Adrenal gland (tissue), 12 donors: ENCODE measurements around the gene CCDC85C. TPM values are rescaled to one million over a fixed set of nuclear protein-coding genes. Genes with fewer than 3 reads are reported as not detected.

Experiments used
- DNase-seq, 7 donors: peaks; one replicate each; pipeline ENCODE4 v3.0.0-alpha.2; 2019 to 2020
- H3K27ac ChIP-seq, 5 donors: fragments of 200-600 bp; sonication (generic) in 4 of 5; 1 replicate in 3 of 5; 2 replicates in 2 of 5; pipeline versions ENCODE4 v1.5.1 to v1.8.0; 2016 to 2020; ENCODE audit warnings: mild to moderate bottlenecking in 1 of 5
- H3K27me3 ChIP-seq: fragments of 200-600 bp; 2 replicates; pipeline ENCODE4 v1.8.0; 2021
- H3K36me3 ChIP-seq, 2 donors: fragments of 200-600 bp; replicated peaks in 1 of 2; 1 replicate in 1 of 2; 2 replicates in 1 of 2; pipeline versions ENCODE4 v1.5.1 to v1.8.0; 2018 to 2022
- H3K4me1 ChIP-seq, 2 donors: fragments of 200-600 bp; replicated peaks in 1 of 2; 1 replicate in 1 of 2; 2 replicates in 1 of 2; pipeline versions ENCODE4 v1.5.1 to v1.8.0; 2018 to 2021
- H3K4me3 ChIP-seq, 4 donors: fragments of 200-600 bp; sonication (generic) in 3 of 4; one replicate each; pipeline ENCODE4 v1.5.1; 2016 to 2018
- H3K9me3 ChIP-seq, 3 donors: fragments of 200-600 bp; sonication (generic) in 1 of 3; replicated peaks in 1 of 3; 1 replicate in 2 of 3; 2 replicates in 1 of 3; pipeline versions ENCODE4 v1.5.1 to v1.8.0; 2016 to 2021
- POLR2A ChIP-seq, 2 donors: fragments of 450-650 bp; IDR thresholded peaks; one replicate each; pipeline ENCODE4 v1.6.1; 2017; ENCODE audit warnings: antibody characterized with exemption in 2 of 2, mild to moderate bottlenecking in 2 of 2, moderate library complexity in 1 of 2
- WGBS, 4 donors: extraction: QIAGEN DNeasy Blood & Tissue Kit in 2 of 4; methylation state at CpG; one replicate each; pipeline versions ENCODE4 v1.1.5 to v1.1.7; 2013 to 2017; 5-methylcytosine and 5-hydroxymethylcytosine counted together
- intact Hi-C, 2 donors: fragments of 100-400 bp; cut with DNase I; formaldehyde crosslinking; loops; one replicate each; pipeline versions ENCODE4 v1.14.1 to v1.15.0; 2022 to 2023
- polyA plus RNA-seq, 3 donors: library from polyadenylated mRNA; stranded (reverse); fragments of 200-250 nt in 2 of 3; fragments of 350-450 nt in 1 of 3; fragmentation: Illumina TruSeq in 1 of 3; extraction: RNeasy Lipid Tissue Mini Kit (QIAGEN cat#74804) in 1 of 3; gene quantifications; one replicate each; pipeline ENCODE4 v1.2.3, GENCODE V29; 2013 to 2014
- small RNA-seq, 2 donors: library from RNA; depleted of rRNA; stranded (forward); fragments of <200 nt; gene quantifications; one replicate each; pipeline ENCODE3, GENCODE V24; 2016
- total RNA-seq, 9 donors: library from RNA; depleted of rRNA in 4 of 9; stranded (reverse); fragments of >200 nt in 4 of 9; fragments of 120-200 nt in 1 of 9; fragmentation: NEBNext Ultra II Directional in 1 of 9; extraction: Animal tissue kit (Norgen Biotek cat#: 25700) in 1 of 9; gene quantifications; one replicate each; pipeline versions ENCODE4 v1.1.0 to v1.2.4, GENCODE V29; 2013 to 2023
- TF ChIP-seq, protein P1 (sequence below), 6 experiments: fragments of 450-650 bp in 4 of 6; fragments of 200-600 bp in 2 of 6; sonication (generic) in 1 of 6; IDR thresholded peaks; 1 replicate in 5 of 6; 2 replicates in 1 of 6; pipeline versions ENCODE4 v1.5.1 to v1.8.0; 2016 to 2021; ENCODE audit warnings: antibody characterized with exemption in 6 of 6, mild to moderate bottlenecking in 2 of 6, moderate library complexity in 1 of 6
- donor health status: healthy with polysubstance abuse.
- donor health status: Bipolar disorder and iron deficiency.
- donor health status: DM: yes; HTN: yes; CAD: no.
- donor health status: DM: no; HTN: no; CAD: no.
- donor health status: DM: no; HTN: no; CAD: no.
- donor health status: DM: yes; HTN: yes; CAD: no.

Gene CCDC85C
- total and polyA plus RNA-seq, 12 donors: 4.2 to 59.0 (median 37.9) TPM

DNA sequence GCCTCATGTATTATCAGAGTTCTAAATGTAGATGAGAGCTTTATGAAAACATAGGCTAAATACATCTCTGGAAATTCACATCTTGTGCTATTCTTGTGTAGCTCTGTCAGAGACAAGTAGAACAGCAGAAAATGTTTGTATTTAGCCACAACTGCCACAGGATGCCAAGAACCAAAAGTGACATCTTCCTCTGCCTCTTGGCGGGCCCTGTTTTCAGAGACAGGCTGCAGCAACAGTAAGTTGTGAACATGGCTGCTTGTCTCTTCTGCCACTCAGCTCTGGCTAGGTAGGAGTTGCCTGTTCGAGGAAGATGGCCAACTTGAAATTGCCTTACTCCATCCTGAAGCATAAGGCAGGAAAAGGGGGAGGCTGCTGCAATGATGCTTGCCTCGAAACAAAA, 153.7 kb downstream of the CCDC85C start:
- Histone ChIP-seq H3K27me3 (no peaks in the 10 kb centered on the region), H3K9me3 (no peaks in the 10 kb centered on the region), H3K27ac (no peak overlapping the region), H3K4me1 (no peaks in the 10 kb centered on the region), H3K4me3 (no peak overlapping the region), H3K36me3 (peaks cover 0 to 19% of the 10 kb centered on the region in 2 donors)
- no peak for TF ChIP-seq POLR2A (IDR thresholded peaks at IDR 0.05)
- TF ChIP-seq, protein P1, sequence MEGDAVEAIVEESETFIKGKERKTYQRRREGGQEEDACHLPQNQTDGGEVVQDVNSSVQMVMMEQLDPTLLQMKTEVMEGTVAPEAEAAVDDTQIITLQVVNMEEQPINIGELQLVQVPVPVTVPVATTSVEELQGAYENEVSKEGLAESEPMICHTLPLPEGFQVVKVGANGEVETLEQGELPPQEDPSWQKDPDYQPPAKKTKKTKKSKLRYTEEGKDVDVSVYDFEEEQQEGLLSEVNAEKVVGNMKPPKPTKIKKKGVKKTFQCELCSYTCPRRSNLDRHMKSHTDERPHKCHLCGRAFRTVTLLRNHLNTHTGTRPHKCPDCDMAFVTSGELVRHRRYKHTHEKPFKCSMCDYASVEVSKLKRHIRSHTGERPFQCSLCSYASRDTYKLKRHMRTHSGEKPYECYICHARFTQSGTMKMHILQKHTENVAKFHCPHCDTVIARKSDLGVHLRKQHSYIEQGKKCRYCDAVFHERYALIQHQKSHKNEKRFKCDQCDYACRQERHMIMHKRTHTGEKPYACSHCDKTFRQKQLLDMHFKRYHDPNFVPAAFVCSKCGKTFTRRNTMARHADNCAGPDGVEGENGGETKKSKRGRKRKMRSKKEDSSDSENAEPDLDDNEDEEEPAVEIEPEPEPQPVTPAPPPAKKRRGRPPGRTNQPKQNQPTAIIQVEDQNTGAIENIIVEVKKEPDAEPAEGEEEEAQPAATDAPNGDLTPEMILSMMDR (IDR thresholded peaks at IDR 0.05): no peak
- intact Hi-C loops: no loop called here
- DNase-seq: no peak
- WGBS, 4 donors: 89 to 96% (median 94%) methylated on average over 3 of the region's 3 CpGs

Small RNA genes lying within 50 kb of the gene (small RNA-seq; reads per million reads assigned to genes)
- 0 reads per million in 2 donors for gene RF00019

Other genes with a start within 250 kb of the CCDC85C start
- gene SETD3, start 123.3 kb downstream of the CCDC85C start, total RNA-seq: 10 to 100 TPM; 34.6 to 58.6 (median 46.7) TPM
- gene SETD3, start 123.3 kb downstream of the CCDC85C start, polyA plus RNA-seq: 10 to 100 TPM; 23.1 to 56.8 (median 23.9) TPM
- 10 to 100 TPM in 8 of 9 donors, 1 to 10 TPM in 1; 9.9 to 39.5 (median 21.3) TPM for gene CCNK, start 122.8 kb downstream of the CCDC85C start, total RNA-seq
- gene CCNK, start 122.8 kb downstream of the CCDC85C start, polyA plus RNA-seq: 10 to 100 TPM; 12.2 to 44.3 (median 13.0) TPM
- gene HHIPL1, start 40.9 kb upstream of the CCDC85C start, total RNA-seq: 1 to 10 TPM in 8 of 9 donors, under 1 TPM in 1; 0.39 to 2.9 (median 1.6) TPM
- under 1 TPM; 0.20 to 0.64 (median 0.51) TPM for gene HHIPL1, start 40.9 kb upstream of the CCDC85C start, polyA plus RNA-seq
- 1 to 10 TPM in 6 of 9 donors, under 1 TPM in 3; 0.67 to 3.2 (median 2.1) TPM for gene CYP46A1, start 80.1 kb upstream of the CCDC85C start, total RNA-seq
- gene CYP46A1, start 80.1 kb upstream of the CCDC85C start, polyA plus RNA-seq: 1 to 10 TPM; 1.6 to 5.9 (median 3.0) TPM
- gene EML1, start 189.2 kb upstream of the CCDC85C start, total RNA-seq: 10 to 100 TPM; 10.3 to 59.5 (median 22.2) TPM
- gene EML1, start 189.2 kb upstream of the CCDC85C start, polyA plus RNA-seq: 1 to 10 TPM; 5.5 to 8.1 (median 7.6) TPM